Type B pancreatic cell (in vitro differentiated cells): ENCODE measurements around the gene TMEM266. TPM values are rescaled to one million over a fixed set of nuclear protein-coding genes. Genes with fewer than 3 reads are reported as not detected.

Source experiments
- DNase-seq: peaks from one replicate; pipeline ENCODE4 v3.0.0; 2021; ENCODE audit warnings: mixed read lengths; ENCODE audit not compliant: unreplicated experiment; ENCODE audit errors: extremely low spot score
- H3K27ac Mint-ChIP-seq: 2 replicates; pipeline ENCODE4 v1.8.0; 2021; ENCODE audit warnings: mild to moderate bottlenecking, mixed read lengths
- H3K27me3 Mint-ChIP-seq: 2 replicates; pipeline ENCODE4 v1.8.0; 2021; ENCODE audit warnings: mixed read lengths
- H3K36me3 Mint-ChIP-seq: 2 replicates; pipeline ENCODE4 v1.8.0; 2021; ENCODE audit warnings: mixed read lengths
- H3K4me1 Mint-ChIP-seq: one replicate; pipeline ENCODE4 v1.8.0; 2021; ENCODE audit warnings: mixed read lengths; ENCODE audit not compliant: unreplicated experiment
- H3K4me3 Mint-ChIP-seq: 2 replicates; pipeline ENCODE4 v1.8.0; 2021; ENCODE audit warnings: mild to moderate bottlenecking, mixed read lengths
- H3K9me3 Mint-ChIP-seq: 2 replicates; pipeline ENCODE4 v1.8.0; 2021; ENCODE audit warnings: mixed read lengths
- CTCF ChIP-seq: fragments of 200-600 bp; sonication (generic); conservative IDR thresholded peaks from 2 replicates; pipeline ENCODE4 v1.5.0; 2021; ENCODE audit warnings: antibody characterized with exemption, mild to moderate bottlenecking
- total RNA-seq: library from RNA; stranded (reverse); gene quantifications from 2 replicates; pipeline ENCODE4 v1.2.1, GENCODE V29; 2021; ENCODE audit warnings: low replicate concordance

TMEM266 gene
- total RNA-seq, 1 donor from 2014 or later: 2.3 TPM

- no peaks in the 10 kb centered on the region for H3K9me3 Mint-ChIP-seq
- H3K27me3 Mint-ChIP-seq: no peaks in the 10 kb centered on the region
- TF ChIP-seq CTCF: no peak
- H3K27ac Mint-ChIP-seq: no peak overlapping the region
- peaks cover 29% of the 10 kb centered on the region for H3K4me1 Mint-ChIP-seq
- no peak for DNase-seq
- no peak overlapping the region for H3K4me3 Mint-ChIP-seq
- H3K36me3 Mint-ChIP-seq: no peaks in the 10 kb centered on the region
Measured at GRCh38 chr15:76158226-76158625, 98.4 kb downstream of the TMEM266 start.

DNA sequence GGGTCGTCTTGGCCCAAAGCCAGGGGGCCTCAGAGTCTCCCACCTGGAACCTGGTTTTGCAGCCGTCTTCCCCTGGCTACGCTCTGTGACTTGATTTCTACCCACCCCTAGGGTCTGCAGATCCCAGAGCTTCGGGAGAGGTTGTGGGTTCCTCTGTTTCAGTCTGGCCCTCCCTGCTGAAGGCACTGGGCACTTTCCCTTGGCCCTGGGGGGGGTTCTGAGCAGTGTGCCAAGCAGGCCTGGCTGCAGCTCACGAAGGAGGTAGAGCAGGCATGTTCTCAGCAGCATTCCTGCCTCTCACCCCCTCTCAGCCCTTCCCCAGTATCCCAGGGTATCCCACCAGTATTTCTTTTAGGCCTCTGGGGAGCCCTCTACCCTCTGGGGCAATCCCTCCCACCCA is 99.0 kb downstream of the TMEM266 start:
- no peak overlapping the region for H3K27ac Mint-ChIP-seq
- H3K4me1 Mint-ChIP-seq: peaks cover 27% of the 10 kb centered on the region
- no peak for DNase-seq

DNA sequence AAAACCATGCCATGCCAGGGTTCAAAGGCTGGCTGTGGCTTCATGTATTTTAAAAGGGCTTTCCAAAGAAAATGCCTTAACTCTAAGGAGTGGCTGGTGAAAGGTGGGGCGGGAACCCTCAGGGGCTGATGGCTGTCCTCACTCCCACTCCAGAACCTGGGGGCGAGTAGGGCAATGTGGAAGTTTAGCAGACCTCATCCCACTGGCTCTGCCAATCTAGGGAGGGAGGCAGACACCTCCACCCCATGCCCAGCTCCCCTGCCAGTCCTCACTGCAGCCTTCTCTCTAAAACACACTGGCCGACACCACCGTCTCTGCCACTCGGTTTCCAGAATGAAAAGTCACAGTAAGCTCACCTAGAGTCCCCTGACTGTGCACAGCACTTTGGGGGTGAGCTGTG is 99.5 kb downstream of the TMEM266 start:
- TF ChIP-seq CTCF: no peak
- Mint-ChIP-seq H3K4me1 (peaks cover 30% of the 10 kb centered on the region), H3K27ac (no peak overlapping the region), H3K36me3 (no peaks in the 10 kb centered on the region), H3K27me3 (no peaks in the 10 kb centered on the region), H3K9me3 (no peaks in the 10 kb centered on the region), H3K4me3 (no peak overlapping the region)
- DNase-seq: no peak

More for the DNA sequence above, 99.0 kb downstream of the TMEM266 start:
- no peaks in the 10 kb centered on the region for H3K27me3 Mint-ChIP-seq
- H3K4me3 Mint-ChIP-seq: no peak overlapping the region
- no peaks in the 10 kb centered on the region for H3K36me3 Mint-ChIP-seq
- H3K9me3 Mint-ChIP-seq: no peaks in the 10 kb centered on the region
- TF ChIP-seq CTCF: no peak

GRCh38 chr15:76160426-76161152 is 100.8 kb downstream of the TMEM266 start:
- no peak overlapping the region for H3K27ac Mint-ChIP-seq
- H3K4me3 Mint-ChIP-seq: no peak overlapping the region
- H3K4me1 Mint-ChIP-seq: peaks cover 30% of the 10 kb centered on the region
- no peak for TF ChIP-seq CTCF
- no peaks in the 10 kb centered on the region for H3K9me3 Mint-ChIP-seq
- no peak for DNase-seq
- no peaks in the 10 kb centered on the region for H3K36me3 Mint-ChIP-seq
- H3K27me3 Mint-ChIP-seq: no peaks in the 10 kb centered on the region

DNA sequence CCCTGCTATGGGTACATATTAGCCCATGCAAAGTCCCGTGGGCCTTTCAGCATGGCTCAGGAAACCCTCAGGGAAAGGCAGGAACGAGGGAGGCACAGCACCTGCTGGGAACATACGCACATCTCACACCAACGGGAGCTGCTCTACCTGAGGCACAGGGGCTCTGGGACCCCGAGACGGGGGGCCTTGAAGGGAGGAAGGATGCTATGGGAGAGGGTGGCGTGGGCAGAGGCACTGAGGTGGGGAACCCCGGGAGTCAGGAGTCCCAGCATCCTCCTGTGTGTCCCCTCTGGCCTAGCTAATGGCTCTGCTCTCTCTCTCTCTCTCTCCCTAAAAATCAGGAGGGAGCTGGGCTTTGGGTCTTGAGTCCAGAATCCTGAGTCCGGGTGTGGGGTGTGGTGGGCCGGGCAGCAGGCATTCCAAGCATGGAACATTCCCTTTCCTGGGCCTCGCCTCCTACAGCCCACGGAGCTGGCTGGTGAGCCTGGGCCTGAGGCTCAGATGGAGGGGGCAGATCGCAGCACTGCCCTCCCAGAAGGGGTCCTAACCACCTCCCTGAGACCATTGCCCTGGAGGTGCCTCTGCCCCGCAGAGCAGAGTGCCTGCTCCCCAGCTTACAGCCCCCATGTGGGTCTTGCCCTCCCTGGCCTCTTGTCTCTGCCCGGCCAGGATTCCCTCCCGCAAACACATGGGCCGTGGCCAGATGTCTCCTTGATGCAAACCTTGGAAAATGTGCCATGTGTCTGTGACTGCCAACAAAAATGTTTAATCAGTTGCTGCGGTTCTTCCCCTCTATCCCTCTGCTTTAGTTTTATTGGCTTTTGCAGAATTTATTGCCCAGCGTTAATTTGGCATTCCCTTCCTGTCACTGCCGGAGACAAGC is 101.6 kb downstream of the TMEM266 start:
- no peaks in the 10 kb centered on the region for H3K27me3 Mint-ChIP-seq
- no peak overlapping the region for H3K27ac Mint-ChIP-seq
- H3K4me1 Mint-ChIP-seq: peaks cover 30% of the 10 kb centered on the region
- no peak for TF ChIP-seq CTCF
- no peak for DNase-seq
- no peak overlapping the region for H3K4me3 Mint-ChIP-seq
- no peaks in the 10 kb centered on the region for H3K36me3 Mint-ChIP-seq
- H3K9me3 Mint-ChIP-seq: no peaks in the 10 kb centered on the region
